PC-9 (cell line): ENCODE data around the gene MAGEA9B.

ENCODE experiments used
- CTCF ChIP-seq: fragments of 200-600 bp; sonication (generic); conservative IDR thresholded peaks from 2 replicates; pipeline ENCODE4 v1.6.1; 2017; ENCODE audit warnings: mixed run types, antibody characterized with exemption, mild to moderate bottlenecking, moderate library complexity
- EZH2 ChIP-seq: fragments of 200-600 bp; sonication (generic); IDR thresholded peaks from 2 replicates; pipeline ENCODE4 v1.8.0; 2017; ENCODE audit warnings: antibody characterized with exemption, low read depth

DNA sequence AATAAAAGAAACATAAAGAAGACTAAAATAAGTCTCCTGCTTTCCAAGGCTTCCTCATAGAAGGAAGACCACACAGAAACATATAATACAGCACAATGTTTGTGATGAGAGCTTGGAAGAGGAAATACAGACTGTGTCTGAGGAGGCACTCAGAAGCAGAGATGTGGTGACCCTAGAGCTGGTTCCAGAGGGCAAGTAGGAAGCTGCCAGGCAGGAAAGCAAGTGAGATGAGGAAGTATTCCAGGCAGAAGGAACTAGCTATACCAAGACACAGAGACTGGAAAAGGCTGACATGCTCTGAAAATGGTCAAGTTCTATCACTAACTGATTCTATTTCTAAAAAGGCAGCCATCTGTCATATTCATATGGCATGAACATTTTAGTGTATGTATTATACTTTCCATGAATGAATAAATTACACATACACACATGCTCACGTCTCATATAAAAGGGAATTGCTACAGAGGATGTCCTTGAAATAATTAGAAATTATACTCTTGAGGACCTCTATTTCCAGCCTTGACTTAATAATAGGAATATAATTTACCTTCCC, 24.4 kb upstream of the MAGEA9B start:
- TF ChIP-seq EZH2: no peak
- TF ChIP-seq CTCF: no peak
